HCT116 (cell line): ENCODE results near the gene CDH4. TPM values are rescaled to one million over a fixed set of nuclear protein-coding genes. Genes with fewer than 3 reads are reported as not detected.

ENCODE experiments used
- ATAC-seq: fragments of 200-7000 bp; cut with Tn5 transposase; 2 replicates; pipeline ENCODE4 v1.9.1; 2020; ENCODE audit warnings: mild to moderate bottlenecking, moderate library complexity
- BruUV-seq: library from RNA; stranded (reverse); fragments of 400-500 nt; replicated peaks from 2 replicates; lab custom pipeline; 2021; lab: Mats Ljungman, UMichigan
- CTCF ChIA-PET: fragments of 300-600 bp; sonication (Branson Sonifier 250); formaldehyde crosslinking; loops from one replicate; lab custom pipeline; 2021; ENCODE audit warnings: antibody characterized with exemption; lab: Charles Lee
- POLR2A ChIA-PET: fragments of 300-600, 350-600 bp; sonication (Branson Sonifier 250); formaldehyde crosslinking; loops from one replicate; lab custom pipeline; 2021; ENCODE audit warnings: antibody characterized with exemption; lab: Charles Lee
- RAD21 ChIA-PET, 2 experiments: fragments of 300-600 bp; sonication (Branson Sonifier 250); formaldehyde crosslinking; loops; one replicate each; lab custom pipeline; 2023; ENCODE audit warnings: low total read pairs in 2 of 2; ENCODE audit not compliant: uncharacterized antibody in 2 of 2, unreplicated experiment in 2 of 2, low non-redundant PET in 1 of 2; lab: Charles Lee
- DNase-seq: peaks from one replicate; pipeline ENCODE4 v3.0.0-alpha.2; 2010; ENCODE audit warnings: low read depth, low spot score
- H2AFZ ChIP-seq: fragments of 200-600 bp; shearing (Covaris generic), sonication (generic); 2 replicates; pipeline ENCODE4 v1.6.1; 2017; ENCODE audit warnings: low read depth, mixed run types, mixed read lengths, antibody characterized with exemption, low read length; ENCODE audit not compliant: poor library complexity, severe bottlenecking
- H3K27ac ChIP-seq: 2 replicates; pipeline ENCODE4 v1.5.1; 2012; ENCODE audit warnings: low read depth, low read length
- H3K27me3 ChIP-seq: fragments of 200-600 bp; sonication (generic); 2 replicates; pipeline ENCODE4 v1.6.1; 2016; ENCODE audit warnings: mixed run types, low read length, mixed read lengths; ENCODE audit not compliant: insufficient read depth
- H3K36me3 ChIP-seq, 2 experiments: fragments of 200-500 bp in 1 of 2; fragments of 200-600 bp in 1 of 2; sonication (Bioruptor generic) in 1 of 2; sonication (generic) in 1 of 2; 2 replicates each; pipeline versions ENCODE4 v1.5.1 to v1.6.1; 2014 to 2016; ENCODE audit warnings: low read length in 2 of 2, inconsistent platforms in 1 of 2, mixed read lengths in 1 of 2, mixed run types in 1 of 2; ENCODE audit not compliant: insufficient read depth in 2 of 2, control insufficient read depth in 1 of 2
- H3K4me1 ChIP-seq, 2 experiments: fragments of 200-600 bp in 1 of 2; sonication (generic) in 1 of 2; 2 replicates each; pipeline versions ENCODE4 v1.5.1 to v1.6.1; 2012 to 2017; ENCODE audit warnings: low read length in 2 of 2, inconsistent platforms in 1 of 2, mild to moderate bottlenecking in 1 of 2, mixed read lengths in 1 of 2, mixed run types in 1 of 2, moderate library complexity in 1 of 2; ENCODE audit not compliant: insufficient read depth in 2 of 2, control insufficient read depth in 1 of 2
- H3K4me2 ChIP-seq: fragments of 200-600 bp; sonication (generic); 2 replicates; pipeline ENCODE4 v1.6.1; 2017; ENCODE audit warnings: mixed run types, low read length, mixed read lengths
- H3K4me3 ChIP-seq, 2 experiments: fragments of 200-600 bp in 1 of 2; sonication (generic) in 1 of 2; replicated peaks in 1 of 2; 2 replicates each; pipeline ENCODE4 v1.5.1; 2011 to 2016; ENCODE audit warnings: low read length in 2 of 2, control low read depth in 1 of 2, low read depth in 1 of 2, mild to moderate bottlenecking in 1 of 2, mixed read lengths in 1 of 2, mixed run types in 1 of 2
- H3K79me2 ChIP-seq: fragments of 200-600 bp; sonication (generic); 2 replicates; pipeline ENCODE4 v1.6.1; 2017; ENCODE audit warnings: mild to moderate bottlenecking, mixed run types, low read length, moderate library complexity, mixed read lengths; ENCODE audit not compliant: insufficient read depth
- H3K9ac ChIP-seq: fragments of 200-600 bp; sonication (generic); 2 replicates; pipeline ENCODE4 v1.6.1; 2016; ENCODE audit warnings: low read length, mixed read lengths
- H3K9me2 ChIP-seq: fragments of 200-600 bp; sonication (generic), shearing (Covaris generic); 2 replicates; pipeline ENCODE4 v1.6.1; 2017; ENCODE audit warnings: mixed run types, mild to moderate bottlenecking, moderate library complexity; ENCODE audit not compliant: insufficient read depth
- H3K9me3 ChIP-seq, 2 experiments: fragments of 200-500 bp in 1 of 2; fragments of 200-600 bp in 1 of 2; sonication (Bioruptor generic) in 1 of 2; sonication (generic) in 1 of 2; 2 replicates each; pipeline ENCODE4 v1.6.1; 2014 to 2017; ENCODE audit warnings: low read length in 2 of 2, mixed read lengths in 2 of 2, inconsistent platforms in 1 of 2, low read depth in 1 of 2, mild to moderate bottlenecking in 1 of 2, mixed run types in 1 of 2, moderate library complexity in 1 of 2; ENCODE audit not compliant: control insufficient read depth in 1 of 2, insufficient read depth in 1 of 2
- H4K20me1 ChIP-seq: fragments of 200-600 bp; sonication (generic), shearing (Covaris generic); 2 replicates; pipeline ENCODE4 v1.6.1; 2017; ENCODE audit warnings: mixed run types, mild to moderate bottlenecking, moderate library complexity; ENCODE audit not compliant: insufficient read depth
- CEBPB ChIP-seq: IDR thresholded peaks from 2 replicates; pipeline ENCODE4 v1.6.1; 2012; ENCODE audit warnings: low read depth
- CTCF ChIP-seq, 3 experiments: fragments of 200-600 bp in 1 of 3; sonication (generic) in 1 of 3; IDR thresholded peaks in 2 of 3; conservative IDR thresholded peaks in 1 of 3; 2 replicates each; pipeline ENCODE4 v1.5.1; 2012 to 2017; ENCODE audit warnings: low read depth in 2 of 3, low read length in 2 of 3, antibody characterized with exemption in 1 of 3, borderline replicate concordance in 1 of 3, control low read depth in 1 of 3, mild to moderate bottlenecking in 1 of 3, mixed read lengths in 1 of 3, mixed run types in 1 of 3, moderate library complexity in 1 of 3; ENCODE audit not compliant: insufficient read depth in 1 of 3
- JUND ChIP-seq: IDR thresholded peaks from 2 replicates; pipeline ENCODE4 v1.6.1; 2012
- ZBTB33 ChIP-seq: IDR thresholded peaks from 2 replicates; pipeline ENCODE4 v1.6.1; 2011; ENCODE audit warnings: mild to moderate bottlenecking, low read length, moderate library complexity; ENCODE audit not compliant: insufficient replicate concordance; ENCODE audit errors: extremely low read depth
- ZNF274 ChIP-seq: fragments of 200-500 bp; sonication (Bioruptor generic); IDR thresholded peaks from 2 replicates; pipeline ENCODE4 v1.6.1; 2014; ENCODE audit warnings: mild to moderate bottlenecking, low read depth, low read length, inconsistent platforms
- intact Hi-C: fragments of 100-400 bp; cut with micrococcal nuclease; formaldehyde crosslinking; loops from 2 replicates; pipeline ENCODE4 v1.10.0; 2022
- total RNA-seq: library from RNA; stranded (reverse); gene quantifications from one replicate; pipeline ENCODE4 v1.2.1, GENCODE V29; 2021; ENCODE audit not compliant: unreplicated experiment
- TF ChIP-seq, protein P1 (sequence below): IDR thresholded peaks from 2 replicates; pipeline ENCODE4 v1.6.1; 2012; ENCODE audit warnings: low read depth

The CDH4 gene
- total RNA-seq, 1 experiment from 2014 or later, result not detected

GRCh38 chr20:61849376-61849775, 597.3 kb downstream of the CDH4 start:
- no peaks in the 10 kb centered on the region for H3K79me2 ChIP-seq
- no peaks in the 10 kb centered on the region for H3K36me3 ChIP-seq
- BruUV-seq, result no TSS peak
- no peak overlapping the region for H3K4me2 ChIP-seq
- H3K27me3 ChIP-seq, result 0 out of 2 replicates have a peak, but pooled peaks cover 5% of the 10 kb centered on the region
- TF ChIP-seq JUND (no peak), CEBPB (no peak), CTCF (IDR thresholded peaks at IDR 0.05 in 2 of 3, conservative IDR thresholded peaks at IDR 0.05 in 1 of 3; ENCODE audit: borderline replicate concordance in 1 of 3, insufficient read depth in 1 of 3, low read depth in 2 of 3, low read length in 2 of 3) (no peak), ZBTB33 (no peak), ZNF274 (no peak)
- TF ChIP-seq, protein P1, sequence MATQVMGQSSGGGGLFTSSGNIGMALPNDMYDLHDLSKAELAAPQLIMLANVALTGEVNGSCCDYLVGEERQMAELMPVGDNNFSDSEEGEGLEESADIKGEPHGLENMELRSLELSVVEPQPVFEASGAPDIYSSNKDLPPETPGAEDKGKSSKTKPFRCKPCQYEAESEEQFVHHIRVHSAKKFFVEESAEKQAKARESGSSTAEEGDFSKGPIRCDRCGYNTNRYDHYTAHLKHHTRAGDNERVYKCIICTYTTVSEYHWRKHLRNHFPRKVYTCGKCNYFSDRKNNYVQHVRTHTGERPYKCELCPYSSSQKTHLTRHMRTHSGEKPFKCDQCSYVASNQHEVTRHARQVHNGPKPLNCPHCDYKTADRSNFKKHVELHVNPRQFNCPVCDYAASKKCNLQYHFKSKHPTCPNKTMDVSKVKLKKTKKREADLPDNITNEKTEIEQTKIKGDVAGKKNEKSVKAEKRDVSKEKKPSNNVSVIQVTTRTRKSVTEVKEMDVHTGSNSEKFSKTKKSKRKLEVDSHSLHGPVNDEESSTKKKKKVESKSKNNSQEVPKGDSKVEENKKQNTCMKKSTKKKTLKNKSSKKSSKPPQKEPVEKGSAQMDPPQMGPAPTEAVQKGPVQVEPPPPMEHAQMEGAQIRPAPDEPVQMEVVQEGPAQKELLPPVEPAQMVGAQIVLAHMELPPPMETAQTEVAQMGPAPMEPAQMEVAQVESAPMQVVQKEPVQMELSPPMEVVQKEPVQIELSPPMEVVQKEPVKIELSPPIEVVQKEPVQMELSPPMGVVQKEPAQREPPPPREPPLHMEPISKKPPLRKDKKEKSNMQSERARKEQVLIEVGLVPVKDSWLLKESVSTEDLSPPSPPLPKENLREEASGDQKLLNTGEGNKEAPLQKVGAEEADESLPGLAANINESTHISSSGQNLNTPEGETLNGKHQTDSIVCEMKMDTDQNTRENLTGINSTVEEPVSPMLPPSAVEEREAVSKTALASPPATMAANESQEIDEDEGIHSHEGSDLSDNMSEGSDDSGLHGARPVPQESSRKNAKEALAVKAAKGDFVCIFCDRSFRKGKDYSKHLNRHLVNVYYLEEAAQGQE, result no peak
- TF ChIP-seq, all 23 proteins: peak for 0
- intact Hi-C loops, result no loop called here
- H3K9ac ChIP-seq, result no peak overlapping the region
- DNase-seq (no peak), ATAC-seq (no peak)
- H2AFZ ChIP-seq, result no peak overlapping the region
- no peaks in the 10 kb centered on the region for H3K4me1 ChIP-seq
- CTCF ChIA-PET, result no interaction called here
- H3K9me2 ChIP-seq, result no peaks in the 10 kb centered on the region
- H3K27ac ChIP-seq, result no peak overlapping the region
- H3K9me3 ChIP-seq, result no peaks in the 10 kb centered on the region; a peak in 1 of 4 replicates
- no peak overlapping the region for H3K4me3 ChIP-seq
- RAD21 ChIA-PET, result no interaction called here
- POLR2A ChIA-PET, result no interaction called here
- H4K20me1 ChIP-seq, result no peaks in the 10 kb centered on the region
